Measurements from ENCODE around the gene CACUL1.

Gene CACUL1

DNA sequence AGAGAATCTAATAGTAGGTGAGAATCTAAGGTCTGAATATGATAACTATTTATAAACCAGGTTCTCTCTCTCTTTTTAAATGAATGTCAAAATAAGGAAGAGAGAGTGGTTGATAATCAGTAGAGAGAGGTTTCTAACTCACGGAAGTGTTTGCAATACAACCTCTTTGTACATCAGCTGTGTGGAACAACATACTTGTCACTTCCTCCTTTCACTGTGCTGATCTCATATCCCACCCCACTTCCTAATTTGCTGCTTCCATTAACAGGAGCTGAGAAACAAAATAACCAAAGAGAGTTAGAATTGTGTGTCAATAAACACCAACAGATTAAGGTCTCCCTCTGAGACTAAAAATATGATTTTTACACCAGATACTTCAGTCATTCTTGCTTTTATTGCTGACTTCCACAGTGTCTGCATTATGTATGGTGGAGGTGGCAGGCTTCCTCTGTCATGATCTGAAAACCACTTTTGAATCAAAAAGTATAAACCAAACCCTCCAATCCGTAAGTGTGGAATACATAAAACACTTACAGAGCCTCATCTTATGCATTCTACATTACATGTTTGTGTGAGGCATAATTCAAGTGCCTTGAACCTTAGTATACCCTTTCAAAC is 25.0 kb downstream of the CACUL1 start:
- Histone ChIP-seq H3K36me3 (replicated peaks) (no peaks in the 10 kb centered on the region), H3K27me3 (replicated peaks) (no peaks in the 10 kb centered on the region), H3K27ac (no peak overlapping the region), H3K4me3 (ENCODE audit: low read depth, low read length) (no peak overlapping the region)
- no peak for DNase-seq
- in situ Hi-C loops (cut with HindIII; ENCODE audit: low pct_ligation_motif_present, low sequenced_read_pairs): no loop called here
- TF ChIP-seq, protein P1, sequence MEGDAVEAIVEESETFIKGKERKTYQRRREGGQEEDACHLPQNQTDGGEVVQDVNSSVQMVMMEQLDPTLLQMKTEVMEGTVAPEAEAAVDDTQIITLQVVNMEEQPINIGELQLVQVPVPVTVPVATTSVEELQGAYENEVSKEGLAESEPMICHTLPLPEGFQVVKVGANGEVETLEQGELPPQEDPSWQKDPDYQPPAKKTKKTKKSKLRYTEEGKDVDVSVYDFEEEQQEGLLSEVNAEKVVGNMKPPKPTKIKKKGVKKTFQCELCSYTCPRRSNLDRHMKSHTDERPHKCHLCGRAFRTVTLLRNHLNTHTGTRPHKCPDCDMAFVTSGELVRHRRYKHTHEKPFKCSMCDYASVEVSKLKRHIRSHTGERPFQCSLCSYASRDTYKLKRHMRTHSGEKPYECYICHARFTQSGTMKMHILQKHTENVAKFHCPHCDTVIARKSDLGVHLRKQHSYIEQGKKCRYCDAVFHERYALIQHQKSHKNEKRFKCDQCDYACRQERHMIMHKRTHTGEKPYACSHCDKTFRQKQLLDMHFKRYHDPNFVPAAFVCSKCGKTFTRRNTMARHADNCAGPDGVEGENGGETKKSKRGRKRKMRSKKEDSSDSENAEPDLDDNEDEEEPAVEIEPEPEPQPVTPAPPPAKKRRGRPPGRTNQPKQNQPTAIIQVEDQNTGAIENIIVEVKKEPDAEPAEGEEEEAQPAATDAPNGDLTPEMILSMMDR (IDR thresholded peaks at IDR 0.05; ENCODE audit: low read depth, low read length, missing control alignments): no peak

DNA sequence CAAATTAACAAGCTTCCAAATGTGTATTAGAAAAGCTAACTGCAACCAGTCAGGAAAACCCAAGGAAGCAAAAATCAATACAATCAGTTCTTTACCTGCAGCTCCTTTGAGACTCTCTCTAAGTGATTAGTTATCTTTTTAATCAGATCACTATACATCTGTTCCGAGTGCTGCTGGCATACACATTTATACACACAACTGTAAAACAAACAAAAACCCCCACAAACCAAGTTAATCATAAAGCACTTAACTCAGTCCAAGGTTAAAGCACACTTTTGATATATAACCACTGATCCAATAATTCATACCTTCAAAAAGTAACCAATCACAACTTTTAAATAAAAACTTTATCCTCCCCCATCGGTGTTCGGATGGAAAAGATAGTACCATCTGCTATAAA is 25.6 kb downstream of the CACUL1 start:
- Histone ChIP-seq H3K4me3 (ENCODE audit: low read depth, low read length) (no peak overlapping the region), H3K27me3 (replicated peaks) (no peaks in the 10 kb centered on the region), H3K36me3 (replicated peaks) (no peaks in the 10 kb centered on the region), H3K27ac (no peak overlapping the region)
- no peak for DNase-seq
- in situ Hi-C loops (cut with HindIII; ENCODE audit: low pct_ligation_motif_present, low sequenced_read_pairs): no loop called here
- TF ChIP-seq, protein P1 (IDR thresholded peaks at IDR 0.05; ENCODE audit: low read depth, low read length, missing control alignments): no peak

DNA sequence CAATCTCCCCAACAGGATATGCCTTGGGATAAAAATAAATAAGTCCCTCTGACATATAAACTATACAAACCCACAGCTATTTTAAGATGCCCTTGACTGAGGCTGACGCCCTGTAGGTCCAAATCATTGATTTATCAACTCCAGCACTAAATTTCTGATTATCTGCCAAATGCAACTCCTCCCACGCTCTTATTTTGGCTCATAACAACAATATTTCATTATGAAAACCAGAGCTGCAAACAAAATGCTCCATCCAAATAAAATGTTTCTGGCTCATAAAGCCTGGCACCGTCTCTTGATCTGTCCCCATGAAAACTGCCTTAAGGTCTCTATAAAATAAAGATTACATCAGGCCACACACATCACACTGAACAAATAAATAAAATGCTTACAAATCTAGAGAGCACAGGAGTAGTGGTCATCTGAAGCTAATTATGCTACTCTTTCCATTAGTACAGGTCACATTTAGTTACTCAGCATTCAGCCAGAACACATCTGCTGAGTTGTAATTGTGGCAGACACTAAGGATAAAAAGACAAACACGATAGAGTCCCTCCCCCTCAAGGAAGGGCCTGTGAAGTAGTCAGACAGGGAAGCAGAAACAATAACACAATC is 28.8 kb downstream of the CACUL1 start:
- H3K27me3 ChIP-seq (replicated peaks): no peaks in the 10 kb centered on the region
- H3K27ac ChIP-seq: no peak overlapping the region
- DNase-seq: peak; percentile 13
- TF ChIP-seq, protein P1 (IDR thresholded peaks at IDR 0.05; ENCODE audit: low read depth, low read length, missing control alignments): no peak
- in situ Hi-C loops (cut with HindIII; ENCODE audit: low pct_ligation_motif_present, low sequenced_read_pairs): no loop called here
- no peak overlapping the region for H3K4me3 ChIP-seq (ENCODE audit: low read depth, low read length)
- no peaks in the 10 kb centered on the region for H3K36me3 ChIP-seq (replicated peaks)

GRCh38 chr10:118723466-118723865 is 31.3 kb downstream of the CACUL1 start:
- in situ Hi-C loops (cut with HindIII; ENCODE audit: low pct_ligation_motif_present, low sequenced_read_pairs): no loop called here
- no peak overlapping the region for H3K27ac ChIP-seq
- no peaks in the 10 kb centered on the region for H3K36me3 ChIP-seq (replicated peaks)
- no peak for DNase-seq
- TF ChIP-seq, protein P1 (IDR thresholded peaks at IDR 0.05; ENCODE audit: low read depth, low read length, missing control alignments): no peak
- H3K4me3 ChIP-seq (ENCODE audit: low read depth, low read length): no peak overlapping the region
- no peaks in the 10 kb centered on the region for H3K27me3 ChIP-seq (replicated peaks)

- in situ Hi-C loops (cut with HindIII; ENCODE audit: low pct_ligation_motif_present, low sequenced_read_pairs): no loop called here
- TF ChIP-seq, protein P1 (IDR thresholded peaks at IDR 0.05; ENCODE audit: low read depth, low read length, missing control alignments): no peak
- Histone ChIP-seq H3K27ac (no peak overlapping the region), H3K36me3 (replicated peaks) (no peaks in the 10 kb centered on the region), H3K27me3 (replicated peaks) (no peaks in the 10 kb centered on the region), H3K4me3 (ENCODE audit: low read depth, low read length) (no peak overlapping the region)
- DNase-seq: no peak
Measured at GRCh38 chr10:118721539-118721876, 33.3 kb downstream of the CACUL1 start.
